Activated T-helper 2 cell treated with anti-CD3 and anti-CD28 coated beads, Interferon-gamma antibody, Interleukin-2, Interleukin-4, amounts not matched to agents 10 μg/mL and 5 μg/mL and 100 μg/mL, durations not matched to agents 14 hours and 24 hours and 36 hours (primary cell): ENCODE data around the gene PLEKHG4B. TPM values are rescaled to one million over a fixed set of nuclear protein-coding genes. Genes with fewer than 3 reads are reported as not detected.

Experiments
- DNase-seq: peaks from one replicate; pipeline ENCODE4 v3.0.0; 2021; ENCODE audit warnings: low spot score
- H3K27ac Mint-ChIP-seq: one replicate; pipeline ENCODE4 v1.8.0; 2021; ENCODE audit warnings: mixed read lengths
- H3K27me3 Mint-ChIP-seq: one replicate; pipeline ENCODE4 v1.8.0; 2021; ENCODE audit warnings: low read depth, mixed read lengths
- H3K36me3 Mint-ChIP-seq: one replicate; pipeline ENCODE4 v1.8.0; 2021; ENCODE audit warnings: low read depth, mixed read lengths
- H3K4me1 Mint-ChIP-seq: one replicate; pipeline ENCODE4 v1.8.0; 2021; ENCODE audit warnings: low read depth, mixed read lengths
- H3K4me3 Mint-ChIP-seq: one replicate; pipeline ENCODE4 v1.8.0; 2021; ENCODE audit warnings: low read depth, mild to moderate bottlenecking, moderate library complexity, mixed read lengths
- H3K9me3 Mint-ChIP-seq: one replicate; pipeline ENCODE4 v1.8.0; 2021; ENCODE audit warnings: mixed read lengths
- intact Hi-C: fragments of 100-400 bp; cut with micrococcal nuclease; formaldehyde crosslinking; loops from one replicate; pipeline ENCODE4 v1.15.1; 2023
- total RNA-seq: library from RNA; stranded (reverse); gene quantifications from 2 replicates; pipeline ENCODE4 v1.2.3, GENCODE V29; 2022

The PLEKHG4B gene
- total RNA-seq, 1 donor from 2014 or later = not detected

GRCh38 chr5:170971-171800, 79.2 kb downstream of the PLEKHG4B start:
- Mint-ChIP-seq H3K9me3 (no peaks in the 10 kb centered on the region), H3K27me3 (no peaks in the 10 kb centered on the region), H3K36me3 (no peaks in the 10 kb centered on the region), H3K4me1 (no peaks in the 10 kb centered on the region), H3K27ac (no peak overlapping the region), H3K4me3 (no peak overlapping the region)
- intact Hi-C loops = no loop called here
- no peak for DNase-seq

GRCh38 chr5:171801-172331, 79.9 kb downstream of the PLEKHG4B start:
- intact Hi-C loops = no loop called here
- H3K4me3 Mint-ChIP-seq = no peak overlapping the region
- DNase-seq = no peak
- H3K27ac Mint-ChIP-seq = no peak overlapping the region
- no peaks in the 10 kb centered on the region for H3K9me3 Mint-ChIP-seq
- no peaks in the 10 kb centered on the region for H3K27me3 Mint-ChIP-seq
- no peaks in the 10 kb centered on the region for H3K4me1 Mint-ChIP-seq
- H3K36me3 Mint-ChIP-seq = no peaks in the 10 kb centered on the region

DNA sequence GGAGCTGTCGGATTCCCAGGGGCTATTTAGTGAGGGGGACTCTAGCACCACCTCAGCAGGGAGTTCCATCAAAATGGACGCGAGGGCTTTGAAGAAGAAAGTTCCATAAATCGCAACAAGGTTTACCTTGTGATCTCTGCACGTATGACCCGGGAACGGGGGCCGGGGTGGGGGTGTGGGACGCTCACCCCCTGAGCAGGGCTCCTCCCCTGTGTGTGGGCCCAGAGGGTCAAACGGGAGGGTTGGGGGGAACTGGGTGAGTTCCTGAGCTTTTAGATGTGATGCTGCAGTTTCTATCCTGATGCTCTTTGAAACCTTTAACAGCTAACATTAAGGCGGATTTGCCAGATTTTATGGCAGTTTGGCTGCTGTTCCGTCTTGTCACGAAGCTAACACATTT, 80.5 kb downstream of the PLEKHG4B start:
- Mint-ChIP-seq H3K4me1 (no peaks in the 10 kb centered on the region), H3K36me3 (no peaks in the 10 kb centered on the region), H3K27me3 (peaks cover 4% of the 10 kb centered on the region), H3K4me3 (no peak overlapping the region), H3K27ac (no peak overlapping the region), H3K9me3 (no peaks in the 10 kb centered on the region)
- intact Hi-C loops = no loop called here
- DNase-seq = no peak

GRCh38 chr5:172841-173251, 80.9 kb downstream of the PLEKHG4B start:
- no peak overlapping the region for H3K27ac Mint-ChIP-seq
- no peak for DNase-seq
- H3K4me1 Mint-ChIP-seq = no peaks in the 10 kb centered on the region
- H3K4me3 Mint-ChIP-seq = no peak overlapping the region
- no peaks in the 10 kb centered on the region for H3K9me3 Mint-ChIP-seq
- peaks cover 4% of the 10 kb centered on the region for H3K27me3 Mint-ChIP-seq
- intact Hi-C loops = no loop called here
- H3K36me3 Mint-ChIP-seq = no peaks in the 10 kb centered on the region

DNA sequence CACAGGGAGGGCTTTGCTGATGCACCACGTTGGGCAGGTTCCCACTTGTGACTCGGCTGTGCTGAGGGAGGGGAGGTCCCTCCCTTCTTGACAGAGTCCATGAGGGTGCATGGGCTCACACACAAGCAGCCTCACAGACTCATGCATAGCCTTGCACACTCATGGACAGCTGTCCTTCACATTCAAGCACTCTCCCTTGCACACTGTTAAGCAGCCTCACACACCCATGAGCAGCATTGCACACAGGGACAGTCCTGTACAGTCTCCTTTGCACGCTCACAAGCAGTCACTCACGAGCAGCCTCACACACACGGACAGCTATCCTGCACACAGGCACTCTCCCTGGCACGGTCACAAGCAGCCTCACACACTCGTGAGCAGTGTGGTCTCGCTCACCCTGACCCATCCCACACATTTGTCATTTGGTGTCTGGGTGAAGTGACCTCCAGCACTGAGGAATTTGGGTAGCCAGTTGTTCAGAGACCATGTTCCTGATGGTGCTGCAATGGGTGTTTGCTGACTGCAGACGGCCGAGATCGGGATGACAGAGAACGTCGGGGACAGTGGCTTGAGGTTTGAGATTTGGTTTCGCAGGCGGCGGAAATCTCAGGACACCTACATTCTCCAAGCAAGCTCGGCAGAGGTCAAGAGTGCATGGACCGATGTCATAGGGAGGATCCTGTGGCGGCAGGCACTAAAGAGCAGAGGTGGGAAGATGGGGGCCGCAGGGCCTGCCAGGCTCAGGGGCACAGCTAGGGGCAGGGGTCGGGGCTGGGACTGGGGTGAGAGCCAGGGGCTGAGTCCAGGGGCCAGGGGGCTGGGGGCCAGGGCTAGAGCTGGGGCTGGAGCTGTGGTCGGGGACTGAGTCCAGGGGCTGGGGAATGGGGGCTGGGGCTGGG, 81.7 kb downstream of the PLEKHG4B start:
- Mint-ChIP-seq H3K36me3 (no peaks in the 10 kb centered on the region), H3K4me3 (no peak overlapping the region), H3K27me3 (peaks cover 7% of the 10 kb centered on the region), H3K27ac (no peak overlapping the region), H3K4me1 (no peaks in the 10 kb centered on the region), H3K9me3 (no peaks in the 10 kb centered on the region)
- no peak for DNase-seq
- intact Hi-C loops = no loop called here

DNA sequence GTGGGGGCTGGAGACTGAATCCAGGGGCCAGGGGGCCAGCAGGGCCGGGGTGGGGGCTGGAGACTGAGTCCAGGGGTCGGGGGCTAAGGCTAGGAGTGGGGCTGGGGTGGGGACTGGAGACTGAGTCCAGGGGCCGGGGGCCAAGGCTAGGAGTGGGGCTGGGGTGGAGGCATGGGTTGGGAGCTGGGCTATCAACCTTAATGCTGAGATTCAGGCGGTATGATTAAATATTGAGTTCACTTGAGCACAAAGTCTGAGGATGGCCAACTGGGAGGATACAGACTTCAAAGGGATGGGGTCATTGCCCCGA, 82.3 kb downstream of the PLEKHG4B start:
- intact Hi-C loops = no loop called here
- H3K9me3 Mint-ChIP-seq = no peaks in the 10 kb centered on the region

GRCh38 chr5:174876-175465, 83.0 kb downstream of the PLEKHG4B start:
- no peaks in the 10 kb centered on the region for H3K36me3 Mint-ChIP-seq
- no peaks in the 10 kb centered on the region for H3K9me3 Mint-ChIP-seq
- no peak for DNase-seq
- H3K4me1 Mint-ChIP-seq = no peaks in the 10 kb centered on the region
- intact Hi-C loops = no loop called here
- peaks cover 10% of the 10 kb centered on the region for H3K27me3 Mint-ChIP-seq
- no peak overlapping the region for H3K27ac Mint-ChIP-seq
- H3K4me3 Mint-ChIP-seq = no peak overlapping the region

More for the DNA sequence above, 82.3 kb downstream of the PLEKHG4B start:
- H3K27ac Mint-ChIP-seq = no peak overlapping the region
- H3K4me3 Mint-ChIP-seq = no peak overlapping the region
- H3K27me3 Mint-ChIP-seq = peaks cover 10% of the 10 kb centered on the region
- DNase-seq = no peak
- H3K4me1 Mint-ChIP-seq = no peaks in the 10 kb centered on the region
- H3K36me3 Mint-ChIP-seq = no peaks in the 10 kb centered on the region

- intact Hi-C loops = no loop called here
- Mint-ChIP-seq H3K4me1 (no peaks in the 10 kb centered on the region), H3K36me3 (no peaks in the 10 kb centered on the region), H3K4me3 (no peak overlapping the region), H3K9me3 (no peaks in the 10 kb centered on the region), H3K27ac (no peak overlapping the region), H3K27me3 (peaks cover 10% of the 10 kb centered on the region)
- DNase-seq = no peak
Measured at GRCh38 chr5:176296-176823, 84.4 kb downstream of the PLEKHG4B start.

DNA sequence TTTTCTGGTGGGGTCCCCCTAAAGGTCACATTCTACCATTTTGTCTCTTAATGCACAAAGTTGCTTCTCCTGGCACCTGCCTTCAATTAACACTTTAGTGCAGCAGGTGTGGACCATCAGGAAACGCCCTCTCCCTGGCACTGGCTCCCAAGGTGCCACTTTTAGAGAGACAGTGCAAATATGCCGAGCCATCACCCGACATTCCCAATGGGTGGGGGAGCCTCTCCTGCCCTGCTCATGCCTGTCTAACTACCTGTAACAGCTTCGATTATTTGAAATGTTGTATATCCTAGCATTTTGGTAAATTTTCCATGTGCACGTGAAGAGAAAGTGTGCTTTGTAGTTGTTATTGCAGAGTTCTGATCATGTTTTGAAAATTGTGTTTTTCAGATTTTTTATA, 86.1 kb downstream of the PLEKHG4B start:
- Mint-ChIP-seq H3K4me3 (no peak overlapping the region), H3K4me1 (no peaks in the 10 kb centered on the region), H3K27me3 (peaks cover 10% of the 10 kb centered on the region)

DNA sequence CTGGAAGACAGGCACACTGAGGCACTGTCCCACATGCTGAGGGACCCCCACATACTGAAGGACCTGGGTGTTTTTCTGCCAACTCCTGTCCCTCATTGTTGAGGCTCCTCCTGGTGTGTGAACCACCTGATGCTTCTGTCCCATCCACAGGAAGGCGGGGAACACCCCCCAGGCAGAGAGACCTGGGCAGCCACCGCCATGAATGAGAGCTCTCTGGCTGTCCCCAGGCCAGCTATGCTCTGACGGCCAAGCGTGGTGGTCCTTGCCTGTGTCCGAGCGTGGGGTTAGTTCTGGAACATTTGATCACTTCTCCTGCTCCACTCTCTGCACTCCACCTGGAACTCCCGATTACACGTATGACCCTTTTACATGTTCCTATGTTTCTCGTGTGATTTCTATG, 87.4 kb downstream of the PLEKHG4B start:
- peaks cover 10% of the 10 kb centered on the region for H3K27me3 Mint-ChIP-seq
- H3K36me3 Mint-ChIP-seq = no peaks in the 10 kb centered on the region
- H3K27ac Mint-ChIP-seq = no peak overlapping the region
- DNase-seq = no peak
- H3K9me3 Mint-ChIP-seq = no peaks in the 10 kb centered on the region
- intact Hi-C loops = no loop called here
- no peak overlapping the region for H3K4me3 Mint-ChIP-seq
- no peaks in the 10 kb centered on the region for H3K4me1 Mint-ChIP-seq

More for the DNA sequence above, 86.1 kb downstream of the PLEKHG4B start:
- Mint-ChIP-seq H3K27ac (no peak overlapping the region), H3K9me3 (no peaks in the 10 kb centered on the region), H3K36me3 (no peaks in the 10 kb centered on the region)
- intact Hi-C loops = no loop called here
- DNase-seq = no peak

DNA sequence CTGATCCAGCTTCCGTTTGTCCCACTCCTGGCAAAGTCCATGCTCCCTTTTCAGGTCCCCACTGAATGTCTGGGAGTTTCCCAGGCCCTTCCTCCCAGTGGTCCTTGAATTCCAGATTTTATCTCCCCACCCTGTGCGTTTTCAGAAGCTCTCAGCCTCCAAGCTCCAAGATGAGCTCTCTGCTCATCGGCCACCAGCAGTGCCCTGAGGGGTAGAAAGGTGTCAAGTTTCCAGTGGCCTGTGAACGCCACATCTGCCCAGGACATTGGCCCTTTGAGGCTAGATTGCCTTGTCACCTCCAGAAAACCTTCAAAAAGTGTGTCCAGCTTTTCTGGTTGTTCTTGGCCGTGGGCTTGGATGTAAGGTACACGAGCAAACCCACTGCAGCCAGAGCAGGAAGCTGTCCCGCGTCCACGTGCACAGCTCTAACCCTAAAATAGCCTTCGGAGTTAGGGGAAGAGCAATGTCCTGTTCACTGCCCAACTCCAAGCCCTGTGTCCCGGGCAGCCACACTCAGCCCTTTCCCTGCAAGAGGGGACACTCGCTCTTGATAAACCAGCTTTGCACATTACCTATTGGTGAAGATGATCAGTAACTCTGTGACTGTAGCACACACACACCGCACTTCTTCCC, 88.4 kb downstream of the PLEKHG4B start:
- intact Hi-C loops = no loop called here
- H3K27me3 Mint-ChIP-seq = peaks cover 12% of the 10 kb centered on the region
- no peak overlapping the region for H3K27ac Mint-ChIP-seq
- no peak for DNase-seq
- no peaks in the 10 kb centered on the region for H3K4me1 Mint-ChIP-seq
- no peaks in the 10 kb centered on the region for H3K36me3 Mint-ChIP-seq
- no peak overlapping the region for H3K4me3 Mint-ChIP-seq
- H3K9me3 Mint-ChIP-seq = no peaks in the 10 kb centered on the region

DNA sequence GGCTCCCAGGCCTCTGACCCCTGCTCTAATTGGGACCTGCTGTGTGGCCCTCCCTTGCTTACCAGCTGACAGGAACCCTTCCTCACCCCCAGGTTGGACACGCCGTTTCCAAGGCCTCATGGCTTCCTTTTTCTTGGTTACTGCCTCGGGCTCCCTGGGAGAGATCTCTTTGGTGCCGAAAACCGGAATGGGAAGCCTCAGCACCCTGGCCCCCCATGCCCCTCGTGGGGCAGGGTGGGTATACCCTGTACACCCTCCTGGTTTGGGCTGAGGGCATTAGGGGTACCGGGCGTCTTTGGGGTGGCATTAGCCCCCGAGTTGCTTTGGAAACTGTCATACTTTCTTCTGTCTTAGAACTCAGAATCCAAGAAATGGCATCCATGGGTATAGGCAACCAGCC, 89.2 kb downstream of the PLEKHG4B start:
- intact Hi-C loops = no loop called here
- Mint-ChIP-seq H3K9me3 (no peaks in the 10 kb centered on the region), H3K27me3 (peaks cover 12% of the 10 kb centered on the region), H3K27ac (no peak overlapping the region), H3K36me3 (no peaks in the 10 kb centered on the region), H3K4me1 (no peaks in the 10 kb centered on the region), H3K4me3 (no peak overlapping the region)
- no peak for DNase-seq
